Mucosa of gallbladder (tissue), 1 donor: ENCODE measurements around the gene GPHA2. TPM values are rescaled to one million over a fixed set of nuclear protein-coding genes. Genes with fewer than 3 reads are reported as not detected.
A peak's percentile ranks its signal among the peaks of the same experiment; 100 is the strongest.

ENCODE experiments used
- DNase-seq: peaks from one replicate; pipeline ENCODE4 v3.0.0-alpha.2; 2020; ENCODE audit warnings: low spot score
- total RNA-seq: library from RNA; stranded (reverse); gene quantifications from one replicate; pipeline ENCODE4 v1.2.1, GENCODE V29; 2021
- donor health status: DM: no; HTN: no; CAD: no.

The GPHA2 gene
- total RNA-seq, 1 donor from 2014 or later, result 1.3 TPM

DNA sequence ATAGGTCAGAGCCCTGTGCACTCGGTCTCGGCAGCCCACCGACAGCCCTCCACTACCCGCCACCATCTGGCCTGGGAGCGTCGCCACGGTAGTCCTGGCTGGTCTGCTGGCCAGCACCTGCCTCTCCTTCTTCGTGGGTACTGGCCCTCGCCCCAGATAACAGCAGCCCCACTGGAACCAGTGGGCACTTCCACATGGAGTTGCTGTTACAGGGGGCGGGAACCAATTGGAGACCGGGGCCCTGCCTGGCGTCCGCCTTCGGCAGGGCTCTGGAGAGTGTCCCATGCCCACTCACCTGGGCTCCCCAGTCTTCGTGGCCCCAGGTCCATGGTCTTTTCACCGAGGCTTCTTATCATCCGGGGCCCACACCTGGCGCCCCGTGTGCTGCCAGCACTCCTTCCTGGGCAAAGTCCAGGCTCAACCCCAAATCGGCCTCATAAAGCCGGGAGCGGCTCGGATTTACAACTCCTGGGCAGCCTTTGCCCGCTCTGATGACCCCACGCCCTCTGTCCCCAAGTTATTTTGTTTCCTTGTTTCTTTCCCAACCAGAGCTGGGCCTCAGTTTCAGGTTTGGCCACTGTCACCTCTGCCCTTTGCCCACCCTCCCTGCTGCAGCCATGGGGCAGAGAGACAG is 44.4 kb downstream of the GPHA2 start:
- DNase-seq, result no peak

- no peak for DNase-seq
Observed at GRCh38 chr11:64890522-64890939, 45.2 kb downstream of the GPHA2 start.

- peak; percentile 77 for DNase-seq
Observed at GRCh38 chr11:64888729-64889511, 46.8 kb downstream of the GPHA2 start.

- DNase-seq, result no peak
Observed at GRCh38 chr11:64888406-64888728, 47.3 kb downstream of the GPHA2 start.

- DNase-seq, result peak; percentile 80
Observed at GRCh38 chr11:64887757-64888405, 47.8 kb downstream of the GPHA2 start.

GRCh38 chr11:64887234-64887756 is 48.4 kb downstream of the GPHA2 start:
- DNase-seq, result no peak

- DNase-seq, result peak; percentile 53
Observed at GRCh38 chr11:64885367-64886286, 50.1 kb downstream of the GPHA2 start.

Other genes starting within 250 kb of the GPHA2 start
- 8.1 TPM for gene NRXN2, start 212.7 kb downstream of the GPHA2 start, total RNA-seq
- 17.1 TPM for gene RASGRP2, start 191.8 kb downstream of the GPHA2 start, total RNA-seq
- 14.3 TPM for gene PYGM, start 175.9 kb downstream of the GPHA2 start, total RNA-seq
- 263 TPM for gene SF1, start 157.4 kb downstream of the GPHA2 start, total RNA-seq
- 23.1 TPM for gene MAP4K2, start 132.7 kb downstream of the GPHA2 start, total RNA-seq
- gene MEN1, start 125.3 kb downstream of the GPHA2 start, total RNA-seq, result 34.8 TPM
- gene CDC42BPG, start 91.2 kb downstream of the GPHA2 start, total RNA-seq, result 37.1 TPM
- 85.6 TPM for gene EHD1, start 57.3 kb downstream of the GPHA2 start, total RNA-seq
- gene ATG2A, start 18.7 kb downstream of the GPHA2 start, total RNA-seq, result 39.3 TPM
- 44.1 TPM for gene PPP2R5B, start 11.2 kb downstream of the GPHA2 start, total RNA-seq
- not detected for gene MAJIN, start 36.2 kb upstream of the GPHA2 start, total RNA-seq
- gene BATF2, start 61.1 kb upstream of the GPHA2 start, total RNA-seq, result 5.5 TPM
- 103 TPM for gene ARL2, start 78.3 kb upstream of the GPHA2 start, total RNA-seq
- 39.4 TPM for gene SNX15, start 91.5 kb upstream of the GPHA2 start, total RNA-seq
- gene SAC3D1, start 105.3 kb upstream of the GPHA2 start, total RNA-seq, result 9.9 TPM
- gene NAALADL1, start 122.7 kb upstream of the GPHA2 start, total RNA-seq, result 10.4 TPM
- gene CDCA5, start 148.1 kb upstream of the GPHA2 start, total RNA-seq, result 2.1 TPM
- 44.4 TPM for gene ZFPL1, start 148.3 kb upstream of the GPHA2 start, total RNA-seq
- 116 TPM for gene VPS51, start 160.3 kb upstream of the GPHA2 start, total RNA-seq
- 184 TPM for gene TM7SF2, start 176.0 kb upstream of the GPHA2 start, total RNA-seq
- 15.1 TPM for gene ZNHIT2, start 181.8 kb upstream of the GPHA2 start, total RNA-seq
- 835 TPM for gene FAU, start 186.2 kb upstream of the GPHA2 start, total RNA-seq
- gene MRPL49, start 186.4 kb upstream of the GPHA2 start, total RNA-seq, result 46.5 TPM
- 84.4 TPM for gene SYVN1, start 198.6 kb upstream of the GPHA2 start, total RNA-seq
- gene SPDYC, start 234.3 kb upstream of the GPHA2 start, total RNA-seq, result not detected
- gene CAPN1, start 246.0 kb upstream of the GPHA2 start, total RNA-seq, result 287 TPM